ENCODE data around the gene TCF15. TPM values are rescaled to one million over a fixed set of nuclear protein-coding genes. Genes with fewer than 3 reads are reported as not detected.

The TCF15 gene
- total RNA-seq, 1 donor from 2014 or later = not detected

DNA sequence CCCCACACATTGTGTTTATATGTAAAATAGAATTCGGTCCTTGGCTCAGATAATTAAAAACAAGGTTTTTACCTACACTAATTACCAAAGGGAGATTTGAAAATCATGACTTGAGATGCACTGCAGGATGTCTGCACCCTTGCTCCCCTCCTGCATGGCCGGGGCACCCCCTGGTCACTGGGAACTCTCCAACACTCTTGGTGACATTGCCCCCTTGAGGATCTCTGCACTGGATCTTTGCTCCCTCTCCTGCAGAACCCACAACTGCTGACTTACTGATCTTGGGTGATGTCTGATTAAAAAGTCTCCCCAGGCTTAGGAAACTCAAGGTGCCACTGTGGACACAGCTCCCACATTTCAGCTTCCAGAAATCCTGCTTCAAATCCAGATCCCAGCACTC lies 49.4 kb downstream of the TCF15 start:
- DNase-seq (ENCODE audit: low read depth) (no peak), FAIRE-seq (no peak)
- Mint-ChIP-seq H3K36me3 (ENCODE audit: low read depth, unreplicated experiment) (no peaks in the 10 kb centered on the region), H3K4me1 (ENCODE audit: low read depth, unreplicated experiment) (no peaks in the 10 kb centered on the region), H3K27me3 (ENCODE audit: low read depth, unreplicated experiment) (peaks cover 41% of the 10 kb centered on the region), H3K4me3 (ENCODE audit: unreplicated experiment) (no peak overlapping the region), H3K9me3 (ENCODE audit: unreplicated experiment) (peaks cover 1% of the 10 kb centered on the region), H3K27ac (ENCODE audit: unreplicated experiment) (no peak overlapping the region)
- no peak overlapping the region for H3K4me2 ChIP-seq (ENCODE audit: low read length)
- TF ChIP-seq, protein P1, sequence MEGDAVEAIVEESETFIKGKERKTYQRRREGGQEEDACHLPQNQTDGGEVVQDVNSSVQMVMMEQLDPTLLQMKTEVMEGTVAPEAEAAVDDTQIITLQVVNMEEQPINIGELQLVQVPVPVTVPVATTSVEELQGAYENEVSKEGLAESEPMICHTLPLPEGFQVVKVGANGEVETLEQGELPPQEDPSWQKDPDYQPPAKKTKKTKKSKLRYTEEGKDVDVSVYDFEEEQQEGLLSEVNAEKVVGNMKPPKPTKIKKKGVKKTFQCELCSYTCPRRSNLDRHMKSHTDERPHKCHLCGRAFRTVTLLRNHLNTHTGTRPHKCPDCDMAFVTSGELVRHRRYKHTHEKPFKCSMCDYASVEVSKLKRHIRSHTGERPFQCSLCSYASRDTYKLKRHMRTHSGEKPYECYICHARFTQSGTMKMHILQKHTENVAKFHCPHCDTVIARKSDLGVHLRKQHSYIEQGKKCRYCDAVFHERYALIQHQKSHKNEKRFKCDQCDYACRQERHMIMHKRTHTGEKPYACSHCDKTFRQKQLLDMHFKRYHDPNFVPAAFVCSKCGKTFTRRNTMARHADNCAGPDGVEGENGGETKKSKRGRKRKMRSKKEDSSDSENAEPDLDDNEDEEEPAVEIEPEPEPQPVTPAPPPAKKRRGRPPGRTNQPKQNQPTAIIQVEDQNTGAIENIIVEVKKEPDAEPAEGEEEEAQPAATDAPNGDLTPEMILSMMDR (IDR thresholded peaks at IDR 0.05; ENCODE audit: insufficient read depth, low read depth, low read length) = no peak
- TF ChIP-seq EZH2 (IDR thresholded peaks at IDR 0.05; ENCODE audit: insufficient read depth, low read length) = no peak
- H2AFZ ChIP-seq (ENCODE audit: low read depth, low read length) = no peak overlapping the region
- H3K4me1 ChIP-seq (ENCODE audit: insufficient read depth, low read length) = no peaks in the 10 kb centered on the region
- H3K9ac ChIP-seq (ENCODE audit: low read length) = no peak overlapping the region
- no peak overlapping the region for H3K27ac ChIP-seq (ENCODE audit: low read depth, low read length)
- H3K4me3 ChIP-seq (ENCODE audit: insufficient read depth, low read depth, low read length) = no peak overlapping the region
- H3K36me3 ChIP-seq (ENCODE audit: insufficient read depth, low read length) = no peaks in the 10 kb centered on the region
- H3K9me3 ChIP-seq (ENCODE audit: insufficient read depth, low read depth, low read length) = no peaks in the 10 kb centered on the region
- peaks cover 13% of the 10 kb centered on the region for H3K27me3 ChIP-seq (ENCODE audit: insufficient read depth, low read length)
- no peaks in the 10 kb centered on the region for H3K79me2 ChIP-seq (ENCODE audit: insufficient read depth, low read length)
- peaks cover 3% of the 10 kb centered on the region for H4K20me1 ChIP-seq (ENCODE audit: insufficient read depth, low read length)

DNA sequence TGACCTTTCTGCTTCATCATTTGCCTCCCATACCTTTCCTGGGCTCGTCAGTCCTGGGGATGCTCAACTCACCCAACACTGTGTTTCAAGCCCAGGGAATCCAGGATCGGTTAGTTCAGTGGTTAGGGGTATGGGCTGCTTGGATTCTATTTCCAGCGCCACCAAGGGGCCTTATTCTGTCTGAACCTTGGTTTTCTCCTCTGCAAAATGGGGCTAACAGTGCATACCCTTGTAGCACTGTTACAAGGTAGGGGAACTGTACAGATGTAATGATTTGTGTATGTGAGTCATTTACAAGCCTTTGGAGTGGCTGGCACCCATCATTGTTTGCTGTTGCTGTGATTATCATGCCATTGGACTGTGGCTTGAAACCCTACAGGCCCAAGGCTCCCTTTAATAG lies 52.0 kb downstream of the TCF15 start:
- Mint-ChIP-seq H3K4me1 (ENCODE audit: low read depth, unreplicated experiment) (no peaks in the 10 kb centered on the region), H3K27ac (ENCODE audit: unreplicated experiment) (no peak overlapping the region), H3K4me3 (ENCODE audit: unreplicated experiment) (no peak overlapping the region), H3K36me3 (ENCODE audit: low read depth, unreplicated experiment) (no peaks in the 10 kb centered on the region), H3K27me3 (ENCODE audit: low read depth, unreplicated experiment) (peaks cover 36% of the 10 kb centered on the region), H3K9me3 (ENCODE audit: unreplicated experiment) (no peaks in the 10 kb centered on the region)
- Histone ChIP-seq H3K36me3 (ENCODE audit: insufficient read depth, low read length) (no peaks in the 10 kb centered on the region), H3K4me3 (ENCODE audit: insufficient read depth, low read depth, low read length) (no peak overlapping the region), H2AFZ (ENCODE audit: low read depth, low read length) (no peak overlapping the region), H3K4me1 (ENCODE audit: insufficient read depth, low read length) (no peaks in the 10 kb centered on the region), H3K9ac (ENCODE audit: low read length) (no peak overlapping the region), H3K27me3 (ENCODE audit: insufficient read depth, low read length) (peaks cover 20% of the 10 kb centered on the region), H3K79me2 (ENCODE audit: insufficient read depth, low read length) (no peaks in the 10 kb centered on the region), H3K9me3 (ENCODE audit: insufficient read depth, low read depth, low read length) (no peaks in the 10 kb centered on the region), H3K4me2 (ENCODE audit: low read length) (no peak overlapping the region), H4K20me1 (ENCODE audit: insufficient read depth, low read length) (peaks cover 3% of the 10 kb centered on the region), H3K27ac (ENCODE audit: low read depth, low read length) (no peak overlapping the region)
- no peak for DNase-seq (ENCODE audit: low read depth)
- TF ChIP-seq EZH2 (IDR thresholded peaks at IDR 0.05; ENCODE audit: insufficient read depth, low read length) = no peak
- TF ChIP-seq, protein P1 (IDR thresholded peaks at IDR 0.05; ENCODE audit: insufficient read depth, low read depth, low read length) = no peak
- no peak for FAIRE-seq

DNA sequence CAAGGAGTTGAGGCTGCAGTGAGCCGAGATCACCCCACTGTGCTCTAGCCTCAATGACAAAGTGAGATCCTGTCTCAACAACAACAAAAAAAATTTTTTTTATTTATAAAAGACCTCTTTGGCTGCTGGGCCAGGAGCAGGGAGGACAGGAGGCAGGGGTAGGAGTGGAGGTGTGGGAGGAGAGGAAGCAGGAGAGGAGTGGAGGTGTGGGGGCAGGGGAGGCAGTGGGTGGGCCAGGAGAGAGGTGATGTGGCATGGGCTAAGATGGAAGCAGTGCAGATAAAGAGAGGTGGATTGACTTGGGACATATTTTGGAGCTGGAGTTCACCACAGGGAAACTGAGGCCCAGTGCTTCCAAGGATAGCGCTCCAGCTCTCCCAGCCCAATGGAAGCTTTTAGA lies 53.1 kb downstream of the TCF15 start:
- Histone ChIP-seq H3K4me1 (ENCODE audit: insufficient read depth, low read length) (no peaks in the 10 kb centered on the region), H3K79me2 (ENCODE audit: insufficient read depth, low read length) (no peaks in the 10 kb centered on the region), H3K27me3 (ENCODE audit: insufficient read depth, low read length) (peaks cover 22% of the 10 kb centered on the region), H3K4me2 (ENCODE audit: low read length) (no peak overlapping the region), H3K9me3 (ENCODE audit: insufficient read depth, low read depth, low read length) (no peaks in the 10 kb centered on the region), H3K27ac (ENCODE audit: low read depth, low read length) (no peak overlapping the region), H3K4me3 (ENCODE audit: insufficient read depth, low read depth, low read length) (no peak overlapping the region), H3K36me3 (ENCODE audit: insufficient read depth, low read length) (no peaks in the 10 kb centered on the region), H4K20me1 (ENCODE audit: insufficient read depth, low read length) (peaks cover 3% of the 10 kb centered on the region), H2AFZ (ENCODE audit: low read depth, low read length) (no peak overlapping the region), H3K9ac (ENCODE audit: low read length) (no peak overlapping the region)
- no peak for FAIRE-seq
- no peak for TF ChIP-seq EZH2 (IDR thresholded peaks at IDR 0.05; ENCODE audit: insufficient read depth, low read length)
- TF ChIP-seq, protein P1 (IDR thresholded peaks at IDR 0.05; ENCODE audit: insufficient read depth, low read depth, low read length) = no peak
- DNase-seq (ENCODE audit: low read depth) = no peak
- Mint-ChIP-seq H3K36me3 (ENCODE audit: low read depth, unreplicated experiment) (no peaks in the 10 kb centered on the region), H3K27ac (ENCODE audit: unreplicated experiment) (no peak overlapping the region), H3K4me3 (ENCODE audit: unreplicated experiment) (no peak overlapping the region), H3K9me3 (ENCODE audit: unreplicated experiment) (no peaks in the 10 kb centered on the region), H3K4me1 (ENCODE audit: low read depth, unreplicated experiment) (no peaks in the 10 kb centered on the region), H3K27me3 (ENCODE audit: low read depth, unreplicated experiment) (peaks cover 26% of the 10 kb centered on the region)

Data from astrocyte (in vitro differentiated cells and primary cell).